Kidney epithelial cell (primary cell): ENCODE measurements around the gene PSME3IP1. TPM values are rescaled to one million over a fixed set of nuclear protein-coding genes. Genes with fewer than 3 reads are reported as not detected.

ENCODE experiments used
- DNase-seq: peaks from one replicate; pipeline ENCODE4 v3.0.0-alpha.2; 2010; ENCODE audit warnings: low read depth
- H3K27me3 ChIP-seq: 2 replicates; pipeline ENCODE4 v1.6.0; 2011; ENCODE audit warnings: low read length; ENCODE audit not compliant: control insufficient read depth, insufficient read depth
- H3K36me3 ChIP-seq: 2 replicates; pipeline ENCODE4 v1.5.1; 2011; ENCODE audit warnings: low read length; ENCODE audit not compliant: control insufficient read depth, insufficient read depth
- H3K4me3 ChIP-seq: 2 replicates; pipeline ENCODE4 v1.5.1; 2011; ENCODE audit warnings: low read depth, mild to moderate bottlenecking, control low read depth, low read length
- CTCF ChIP-seq: IDR thresholded peaks from 2 replicates; pipeline ENCODE4 v1.5.1; 2011; ENCODE audit warnings: mild to moderate bottlenecking, moderate library complexity, low read length, control low read depth, inconsistent platforms; ENCODE audit not compliant: insufficient read depth, poor library complexity, severe bottlenecking
- total RNA-seq: library from RNA; depleted of rRNA; stranded (reverse); fragments of >200 nt; gene quantifications from 2 replicates; pipeline ENCODE4 v1.2.3, GENCODE V29; 2015

The PSME3IP1 gene
- total RNA-seq, 1 donor from 2014 or later = 94.5 TPM

- H3K27me3 ChIP-seq = no peaks in the 10 kb centered on the region
- no peaks in the 10 kb centered on the region for H3K36me3 ChIP-seq
- no peak overlapping the region for H3K4me3 ChIP-seq
- TF ChIP-seq CTCF = no peak
- no peak for DNase-seq
Observed at GRCh38 chr16:57137043-57137442, 48.8 kb downstream of the PSME3IP1 start.

GRCh38 chr16:57134982-57135381 lies 50.9 kb downstream of the PSME3IP1 start:
- Histone ChIP-seq H3K36me3 (no peaks in the 10 kb centered on the region), H3K4me3 (no peak overlapping the region), H3K27me3 (no peaks in the 10 kb centered on the region)
- no peak for TF ChIP-seq CTCF
- no peak for DNase-seq

GRCh38 chr16:57133886-57134285 lies 52.0 kb downstream of the PSME3IP1 start:
- no peak for TF ChIP-seq CTCF
- H3K36me3 ChIP-seq = no peaks in the 10 kb centered on the region
- no peaks in the 10 kb centered on the region for H3K27me3 ChIP-seq
- no peak for DNase-seq
- no peak overlapping the region for H3K4me3 ChIP-seq

- DNase-seq = no peak
- H3K27me3 ChIP-seq = no peaks in the 10 kb centered on the region
- no peak overlapping the region for H3K4me3 ChIP-seq
- H3K36me3 ChIP-seq = no peaks in the 10 kb centered on the region
- no peak for TF ChIP-seq CTCF
Observed at GRCh38 chr16:57133031-57133430, 52.8 kb downstream of the PSME3IP1 start.

GRCh38 chr16:57132470-57132869 lies 53.4 kb downstream of the PSME3IP1 start:
- DNase-seq = no peak
- TF ChIP-seq CTCF = no peak
- Histone ChIP-seq H3K4me3 (no peak overlapping the region), H3K36me3 (no peaks in the 10 kb centered on the region), H3K27me3 (no peaks in the 10 kb centered on the region)

GRCh38 chr16:57131351-57131970 lies 54.4 kb downstream of the PSME3IP1 start:
- Histone ChIP-seq H3K27me3 (no peaks in the 10 kb centered on the region), H3K36me3 (no peaks in the 10 kb centered on the region), H3K4me3 (no peak overlapping the region)
- DNase-seq = no peak
- TF ChIP-seq CTCF = no peak
